Naive thymus-derived CD8-positive, alpha-beta T cell (primary cell): ENCODE measurements around the gene ARHGAP33. TPM values are rescaled to one million over a fixed set of nuclear protein-coding genes. Genes with fewer than 3 reads are reported as not detected.
A peak's percentile ranks its signal among the peaks of the same experiment; 100 is the strongest.

Experiments
- ATAC-seq, 2 donors: fragments of 150-1000 bp; cut with Tn5 transposase in 1 of 2; sonication (Bioruptor Pico), chemical (Tn5 transposase) in 1 of 2; 1 replicate in 1 of 2; 2 replicates in 1 of 2; pipeline ENCODE4 v1.10.0; 2021; ENCODE audit warnings: mild to moderate bottlenecking in 2 of 2, moderate library complexity in 2 of 2
- POLR2A ChIA-PET: fragments of 350-600 bp; sonication (Branson Sonifier 250); formaldehyde crosslinking; loops from one replicate; lab custom pipeline; 2021; ENCODE audit warnings: antibody characterized with exemption; lab: Charles Lee
- DNase-seq, 10 donors: peaks; one replicate each; pipeline versions ENCODE4 v3.0.0 to v3.0.0-alpha.2; 2020 to 2022
- H3K27ac Mint-ChIP-seq, 10 donors: one replicate each; pipeline ENCODE4 v1.8.0; 2020 to 2022; ENCODE audit warnings: mild to moderate bottlenecking in 10 of 10, mixed read lengths in 10 of 10, moderate library complexity in 4 of 10, inconsistent platforms in 1 of 10
- H3K27me3 Mint-ChIP-seq, 5 donors: one replicate each; pipeline ENCODE4 v1.8.0; 2021 to 2022; ENCODE audit warnings: mixed read lengths in 5 of 5
- H3K36me3 Mint-ChIP-seq, 3 donors: one replicate each; pipeline ENCODE4 v1.8.0; 2020 to 2022; ENCODE audit warnings: mixed read lengths in 3 of 3, mild to moderate bottlenecking in 2 of 3, inconsistent platforms in 1 of 3
- H3K4me1 Mint-ChIP-seq, 4 donors: one replicate each; pipeline ENCODE4 v1.8.0; 2021 to 2022; ENCODE audit warnings: mixed read lengths in 4 of 4
- H3K4me3 Mint-ChIP-seq, 10 donors: one replicate each; pipeline ENCODE4 v1.8.0; 2020 to 2022; ENCODE audit warnings: mild to moderate bottlenecking in 10 of 10, mixed read lengths in 10 of 10, moderate library complexity in 6 of 10, inconsistent platforms in 1 of 10
- H3K9me3 Mint-ChIP-seq, 9 donors: one replicate each; pipeline ENCODE4 v1.8.0; 2020 to 2022; ENCODE audit warnings: mixed read lengths in 9 of 9, mild to moderate bottlenecking in 3 of 9, inconsistent platforms in 1 of 9, moderate library complexity in 1 of 9
- polyA plus RNA-seq, 3 donors: library from polyadenylated mRNA; unstranded; fragments of 300-500 nt; fragmentation: Illumina TruSeq; gene quantifications; one replicate each; pipeline ENCODE4 v1.2.3, GENCODE V29; 2021
- total RNA-seq, 8 experiments: library from RNA in 2 of 8; stranded (reverse) in 2 of 8; gene quantifications; one replicate each; pipeline ENCODE4 v1.2.3 and lab custom pipeline; 2021 to 2026

ARHGAP33 gene
- total and polyA plus RNA-seq, 5 experiments from 2014 or later = 0.13 to 11.1 (median 8.7) TPM; not detected in 2

GRCh38 chr19:35784503-35785338 is 9.4 kb downstream of the ARHGAP33 start:
- Mint-ChIP-seq H3K27me3 (no peaks in the 10 kb centered on the region), H3K36me3 (peaks cover 0 to 2% (median 0%) of the 10 kb centered on the region in 3 donors), H3K9me3 (no peaks in the 10 kb centered on the region), H3K27ac (no peak overlapping the region), H3K4me3 (no peak overlapping the region), H3K4me1 (peaks cover 0 to 2% (median 0%) of the 10 kb centered on the region in 4 donors)
- POLR2A ChIA-PET = no interaction called here
- no peak for DNase-seq
- no peak for ATAC-seq

- no peaks in the 10 kb centered on the region for H3K9me3 Mint-ChIP-seq
- DNase-seq (no peak), ATAC-seq (no peak)
- no peak overlapping the region for H3K4me3 Mint-ChIP-seq
- peaks cover 0 to 2% (median 0%) of the 10 kb centered on the region in 4 donors for H3K4me1 Mint-ChIP-seq
- no peak overlapping the region for H3K27ac Mint-ChIP-seq
- H3K36me3 Mint-ChIP-seq = peaks cover 0 to 2% (median 0%) of the 10 kb centered on the region in 3 donors
- POLR2A ChIA-PET = no interaction called here
- no peaks in the 10 kb centered on the region for H3K27me3 Mint-ChIP-seq
Observed at GRCh38 chr19:35785339-35785627, 9.9 kb downstream of the ARHGAP33 start.

GRCh38 chr19:35786299-35787160 is 11.2 kb downstream of the ARHGAP33 start:
- ATAC-seq (no peak), DNase-seq (no peak)
- POLR2A ChIA-PET = no interaction called here
- Mint-ChIP-seq H3K27me3 (no peaks in the 10 kb centered on the region), H3K4me3 (no peak overlapping the region), H3K36me3 (no peaks in the 10 kb centered on the region), H3K4me1 (peaks cover 0 to 2% (median 0%) of the 10 kb centered on the region in 4 donors), H3K27ac (peak overlapping the region in 2 of 10 donors; percentile 30 to 79), H3K9me3 (no peaks in the 10 kb centered on the region)

- Mint-ChIP-seq H3K27me3 (peaks cover 0 to 3% (median 3%) of the 10 kb centered on the region in 5 donors), H3K36me3 (no peaks in the 10 kb centered on the region), H3K4me1 (peaks cover 0 to 2% (median 0%) of the 10 kb centered on the region in 4 donors), H3K9me3 (no peaks in the 10 kb centered on the region), H3K27ac (no peak overlapping the region), H3K4me3 (no peak overlapping the region)
- POLR2A ChIA-PET = no interaction called here
- no peak for ATAC-seq
- DNase-seq = no peak
Observed at GRCh38 chr19:35787227-35787799, 11.9 kb downstream of the ARHGAP33 start.

- POLR2A ChIA-PET = no interaction called here
- Mint-ChIP-seq H3K36me3 (no peaks in the 10 kb centered on the region), H3K27ac (no peak overlapping the region), H3K9me3 (no peaks in the 10 kb centered on the region), H3K4me1 (peaks cover 0 to 2% (median 0%) of the 10 kb centered on the region in 4 donors), H3K27me3 (peaks cover 2 to 11% (median 7%) of the 10 kb centered on the region in 5 donors), H3K4me3 (no peak overlapping the region)
- ATAC-seq (no peak), DNase-seq (no peak)
Observed at GRCh38 chr19:35788205-35788960, 13.0 kb downstream of the ARHGAP33 start.

GRCh38 chr19:35789195-35789977 is 14.0 kb downstream of the ARHGAP33 start:
- H3K4me3 Mint-ChIP-seq = no peak overlapping the region
- H3K27me3 Mint-ChIP-seq = peaks cover 6 to 21% (median 12%) of the 10 kb centered on the region in 5 donors
- no peak for DNase-seq
- no peak overlapping the region for H3K27ac Mint-ChIP-seq
- no peaks in the 10 kb centered on the region for H3K36me3 Mint-ChIP-seq
- no peak for ATAC-seq
- H3K9me3 Mint-ChIP-seq = no peaks in the 10 kb centered on the region
- peaks cover 0 to 4% (median 0%) of the 10 kb centered on the region in 4 donors for H3K4me1 Mint-ChIP-seq
- POLR2A ChIA-PET = no interaction called here

GRCh38 chr19:35789978-35790944 is 14.9 kb downstream of the ARHGAP33 start:
- Mint-ChIP-seq H3K27me3 (peaks cover 6 to 21% (median 14%) of the 10 kb centered on the region in 5 donors), H3K4me1 (peaks cover 0 to 4% (median 0%) of the 10 kb centered on the region in 4 donors), H3K9me3 (no peaks in the 10 kb centered on the region), H3K36me3 (no peaks in the 10 kb centered on the region), H3K27ac (no peak overlapping the region), H3K4me3 (no peak overlapping the region)
- POLR2A ChIA-PET = no interaction called here
- DNase-seq (no peak), ATAC-seq (no peak)

GRCh38 chr19:35790981-35791813 is 15.8 kb downstream of the ARHGAP33 start:
- Mint-ChIP-seq H3K36me3 (no peaks in the 10 kb centered on the region), H3K27me3 (peaks cover 10 to 26% (median 18%) of the 10 kb centered on the region in 5 donors), H3K27ac (no peak overlapping the region), H3K4me3 (no peak overlapping the region), H3K4me1 (peaks cover 0 to 2% (median 0%) of the 10 kb centered on the region in 4 donors), H3K9me3 (no peaks in the 10 kb centered on the region)
- POLR2A ChIA-PET = no interaction called here
- peak in 1 of 2 donors; percentile 39 for ATAC-seq
- DNase-seq = peak in 1 of 10 donors; percentile 5

- ATAC-seq = no peak
- Mint-ChIP-seq H3K36me3 (no peaks in the 10 kb centered on the region), H3K9me3 (no peaks in the 10 kb centered on the region), H3K27me3 (peaks cover 15 to 33% (median 25%) of the 10 kb centered on the region in 5 donors), H3K4me3 (no peak overlapping the region), H3K4me1 (peaks cover 0 to 4% (median 3%) of the 10 kb centered on the region in 4 donors), H3K27ac (peak overlapping the region in 1 of 10 donors; percentile 71)
- POLR2A ChIA-PET = no interaction called here
- DNase-seq = no peak
Observed at GRCh38 chr19:35791814-35792279, 16.5 kb downstream of the ARHGAP33 start.

- H3K36me3 Mint-ChIP-seq = no peaks in the 10 kb centered on the region
- DNase-seq (no peak), ATAC-seq (no peak)
- H3K27me3 Mint-ChIP-seq = peaks cover 18 to 37% (median 30%) of the 10 kb centered on the region in 5 donors
- H3K27ac Mint-ChIP-seq = peak overlapping the region in 1 of 10 donors; percentile 71
- peaks cover 4 to 8% (median 6%) of the 10 kb centered on the region in 4 donors for H3K4me1 Mint-ChIP-seq
- H3K4me3 Mint-ChIP-seq = no peak overlapping the region
- POLR2A ChIA-PET = no interaction called here
- H3K9me3 Mint-ChIP-seq = no peaks in the 10 kb centered on the region
Observed at GRCh38 chr19:35792312-35792711, 16.9 kb downstream of the ARHGAP33 start.
